Fibroblast of the aortic adventitia (primary cell): Measurements from ENCODE around the gene ASIC4. TPM values are rescaled to one million over a fixed set of nuclear protein-coding genes. Genes with fewer than 3 reads are reported as not detected.
A peak's percentile ranks its signal among the peaks of the same experiment; 100 is the strongest.

Experiments used
- DNase-seq: peaks from one replicate; pipeline ENCODE4 v3.0.0-alpha.2; 2010; ENCODE audit warnings: low read depth
- H3K4me3 ChIP-seq: 2 replicates; pipeline ENCODE4 v1.5.1; 2011; ENCODE audit warnings: low read depth, mild to moderate bottlenecking, control low read depth, low read length, moderate library complexity
- total RNA-seq: library from RNA; depleted of rRNA; stranded (reverse); fragments of >200 nt; gene quantifications from 2 replicates; pipeline ENCODE4 v1.2.3, GENCODE V29; 2012; ENCODE audit warnings: low replicate concordance
- TF ChIP-seq, protein P1 (sequence below): IDR thresholded peaks from 2 replicates; pipeline ENCODE4 v1.5.1; 2011; ENCODE audit warnings: mild to moderate bottlenecking, low read length, control low read depth, inconsistent platforms; ENCODE audit not compliant: insufficient read depth

Gene ASIC4
- total RNA-seq, 1 donor = not detected

DNA sequence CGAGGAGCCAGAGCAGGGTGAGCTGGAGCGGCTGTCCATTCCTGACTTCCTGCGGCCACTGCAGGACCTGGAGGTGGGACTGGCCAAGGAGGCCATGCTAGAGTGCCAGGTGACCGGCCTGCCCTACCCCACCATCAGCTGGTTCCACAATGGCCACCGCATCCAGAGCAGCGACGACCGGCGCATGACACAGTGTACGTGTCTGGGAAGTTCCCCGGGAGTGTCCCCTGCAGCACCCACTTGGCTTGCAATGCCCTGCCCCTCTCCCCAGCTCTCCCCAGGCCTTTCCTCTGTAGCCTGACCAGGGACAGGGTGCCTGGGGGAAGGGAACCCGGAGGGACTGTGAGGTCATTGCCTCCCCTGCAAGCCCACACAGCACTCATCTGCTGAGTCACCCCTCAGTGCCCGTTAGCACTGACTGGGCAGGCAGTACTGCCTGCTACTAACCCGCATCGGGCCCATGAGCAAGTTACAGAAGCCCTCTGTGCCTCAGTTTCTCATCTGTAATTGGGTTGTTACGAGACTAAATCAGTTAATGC lies 45.0 kb upstream of the ASIC4 start:
- DNase-seq = peak; percentile 30
- no peak overlapping the region for H3K4me3 ChIP-seq
- TF ChIP-seq, protein P1, sequence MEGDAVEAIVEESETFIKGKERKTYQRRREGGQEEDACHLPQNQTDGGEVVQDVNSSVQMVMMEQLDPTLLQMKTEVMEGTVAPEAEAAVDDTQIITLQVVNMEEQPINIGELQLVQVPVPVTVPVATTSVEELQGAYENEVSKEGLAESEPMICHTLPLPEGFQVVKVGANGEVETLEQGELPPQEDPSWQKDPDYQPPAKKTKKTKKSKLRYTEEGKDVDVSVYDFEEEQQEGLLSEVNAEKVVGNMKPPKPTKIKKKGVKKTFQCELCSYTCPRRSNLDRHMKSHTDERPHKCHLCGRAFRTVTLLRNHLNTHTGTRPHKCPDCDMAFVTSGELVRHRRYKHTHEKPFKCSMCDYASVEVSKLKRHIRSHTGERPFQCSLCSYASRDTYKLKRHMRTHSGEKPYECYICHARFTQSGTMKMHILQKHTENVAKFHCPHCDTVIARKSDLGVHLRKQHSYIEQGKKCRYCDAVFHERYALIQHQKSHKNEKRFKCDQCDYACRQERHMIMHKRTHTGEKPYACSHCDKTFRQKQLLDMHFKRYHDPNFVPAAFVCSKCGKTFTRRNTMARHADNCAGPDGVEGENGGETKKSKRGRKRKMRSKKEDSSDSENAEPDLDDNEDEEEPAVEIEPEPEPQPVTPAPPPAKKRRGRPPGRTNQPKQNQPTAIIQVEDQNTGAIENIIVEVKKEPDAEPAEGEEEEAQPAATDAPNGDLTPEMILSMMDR = no peak

DNA sequence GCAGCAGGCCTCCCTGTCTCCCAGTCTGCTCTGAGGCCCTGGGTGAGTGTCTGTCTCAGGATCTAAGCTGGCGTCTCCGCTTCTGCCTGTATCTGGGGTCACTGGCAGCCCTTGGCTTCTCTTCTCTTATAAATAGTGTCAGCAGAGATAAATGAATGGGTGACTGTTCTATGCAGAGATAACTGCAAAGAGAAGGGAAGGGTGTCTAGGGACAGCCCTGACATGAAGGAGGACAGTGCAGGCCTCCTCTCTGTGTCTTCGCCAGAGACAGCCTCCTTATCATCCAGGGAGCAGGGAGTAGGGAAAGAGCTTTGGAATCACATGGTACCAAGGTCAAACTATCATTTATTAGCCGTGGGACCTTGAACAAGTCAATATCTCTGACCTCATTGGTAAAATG lies 43.9 kb upstream of the ASIC4 start:
- H3K4me3 ChIP-seq = no peak overlapping the region
- TF ChIP-seq, protein P1 = no peak
- DNase-seq = no peak

DNA sequence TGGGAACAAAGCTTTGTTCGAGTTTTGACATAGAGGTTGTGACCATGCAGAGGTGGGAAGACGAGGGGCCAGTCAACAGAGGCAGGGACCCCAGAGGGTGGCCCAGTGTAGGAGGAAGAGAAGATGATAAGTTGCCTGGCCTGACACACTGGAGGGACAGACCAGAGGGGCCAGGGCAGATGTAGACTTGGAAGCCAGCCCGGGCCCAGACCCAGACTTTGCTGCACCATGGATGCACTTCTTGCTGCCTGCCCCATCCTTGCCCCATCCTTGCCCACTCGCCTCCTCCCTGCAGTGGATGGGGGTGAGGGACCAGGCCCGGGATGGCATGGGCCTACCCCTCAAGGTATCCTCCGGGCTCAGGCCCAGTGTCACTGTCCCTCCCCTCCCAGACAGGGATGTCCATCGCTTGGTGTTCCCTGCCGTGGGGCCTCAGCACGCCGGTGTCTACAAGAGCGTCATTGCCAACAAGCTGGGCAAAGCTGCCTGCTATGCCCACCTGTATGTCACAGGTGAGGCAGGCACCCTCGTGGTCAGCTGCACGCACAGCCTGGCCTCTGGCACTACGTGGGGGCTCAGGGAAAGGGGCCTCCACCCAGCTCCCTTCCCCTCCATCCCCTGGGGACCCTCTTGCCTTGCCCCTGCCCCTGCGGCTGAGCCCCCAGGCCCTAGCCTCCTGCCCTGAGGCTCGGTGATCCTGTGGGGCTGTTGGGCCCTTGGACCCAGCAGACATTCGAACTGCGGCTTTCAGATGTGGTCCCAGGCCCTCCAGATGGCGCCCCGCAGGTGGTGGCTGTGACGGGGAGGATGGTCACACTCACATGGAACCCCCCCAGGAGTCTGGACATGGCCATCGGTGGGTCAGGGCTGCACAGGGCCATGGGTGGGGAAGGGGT lies 42.6 kb upstream of the ASIC4 start:
- TF ChIP-seq, protein P1 = no peak
- no peak overlapping the region for H3K4me3 ChIP-seq
- DNase-seq = no peak

DNA sequence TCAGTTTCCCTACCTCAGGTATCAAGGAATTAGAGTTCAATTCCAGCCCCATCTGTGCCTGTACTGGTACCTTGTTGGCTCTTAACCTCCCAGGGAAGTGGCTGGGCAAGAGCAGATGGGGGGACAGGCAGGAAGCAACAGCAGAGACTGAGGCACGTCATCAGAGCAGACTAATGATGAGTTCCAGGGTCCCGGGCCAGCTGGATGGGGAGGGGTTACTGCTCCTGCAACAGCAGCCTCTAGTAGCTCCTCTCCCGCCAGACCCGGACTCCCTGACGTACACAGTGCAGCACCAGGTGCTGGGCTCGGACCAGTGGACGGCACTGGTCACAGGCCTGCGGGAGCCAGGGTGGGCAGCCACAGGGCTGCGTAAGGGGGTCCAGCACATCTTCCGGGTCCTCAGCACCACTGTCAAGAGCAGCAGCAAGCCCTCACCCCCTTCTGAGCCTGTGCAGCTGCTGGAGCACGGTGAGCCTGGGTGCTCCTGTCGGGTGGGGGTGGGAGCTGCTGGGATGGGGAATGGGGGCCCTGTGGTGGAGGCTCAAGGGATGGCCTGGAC lies 41.6 kb upstream of the ASIC4 start:
- TF ChIP-seq, protein P1 = no peak
- DNase-seq = no peak
- no peak overlapping the region for H3K4me3 ChIP-seq

DNA sequence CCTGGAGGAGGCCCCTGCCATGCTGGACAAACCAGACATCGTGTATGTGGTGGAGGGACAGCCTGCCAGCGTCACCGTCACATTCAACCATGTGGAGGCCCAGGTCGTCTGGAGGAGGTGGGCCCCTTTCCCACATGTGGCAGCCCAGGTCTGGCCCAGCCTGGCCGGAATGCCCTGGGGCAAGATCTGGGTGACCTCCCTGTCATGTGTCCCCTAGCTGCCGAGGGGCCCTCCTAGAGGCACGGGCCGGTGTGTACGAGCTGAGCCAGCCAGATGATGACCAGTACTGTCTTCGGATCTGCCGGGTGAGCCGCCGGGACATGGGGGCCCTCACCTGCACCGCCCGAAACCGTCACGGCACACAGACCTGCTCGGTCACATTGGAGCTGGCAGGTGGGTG lies 40.8 kb upstream of the ASIC4 start:
- TF ChIP-seq, protein P1 = no peak
- H3K4me3 ChIP-seq = no peak overlapping the region
- no peak for DNase-seq

DNA sequence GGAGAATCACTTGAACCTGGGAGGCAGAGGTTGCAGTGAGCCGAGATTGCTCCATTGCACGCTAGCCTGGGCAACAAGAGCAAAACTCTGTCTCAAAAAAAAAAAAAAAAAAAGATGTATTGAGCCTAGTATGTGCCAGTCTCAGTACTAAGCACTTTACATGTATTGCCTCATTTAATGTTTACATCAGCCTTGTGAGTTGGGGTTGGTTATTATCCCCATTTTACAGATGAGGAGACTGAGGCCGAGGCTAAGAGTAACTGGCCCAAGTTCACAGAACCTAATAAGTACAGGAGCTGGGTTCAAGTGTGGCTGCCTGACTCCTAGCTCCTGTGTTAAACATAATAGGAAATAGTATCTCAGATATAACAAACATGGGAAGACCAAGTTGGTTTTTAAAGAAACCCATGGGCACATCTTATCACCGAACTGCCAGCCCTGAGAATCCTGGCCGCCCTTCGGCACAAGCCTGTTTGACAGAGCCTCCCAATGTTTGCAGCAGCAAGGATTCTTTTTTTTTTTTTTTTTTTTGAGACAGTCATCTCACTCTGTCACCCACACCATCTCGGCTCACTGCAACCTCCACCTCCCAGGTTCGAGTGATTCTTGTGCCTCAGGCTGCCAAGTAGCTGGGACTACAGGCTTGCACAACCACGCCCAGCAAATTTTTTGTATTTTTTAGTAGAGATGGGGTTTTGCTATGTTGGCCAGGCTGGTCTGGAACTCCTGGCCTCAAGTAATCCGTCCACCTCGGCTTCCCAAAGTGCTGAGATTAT lies 39.8 kb upstream of the ASIC4 start:
- DNase-seq = no peak
- TF ChIP-seq, protein P1 = no peak
- H3K4me3 ChIP-seq = no peak overlapping the region
